K562 (cell line): Measurements from ENCODE around the gene HPRT1.

Source experiments
- ARID2 ChIP-seq: fragments of 450-650 bp; IDR thresholded peaks from 2 replicates; pipeline ENCODE4 v1.6.1; 2017; ENCODE audit warnings: antibody characterized with exemption, mild to moderate bottlenecking
- CREM ChIP-seq: IDR thresholded peaks from 2 replicates; pipeline ENCODE4 v1.6.1; 2014; ENCODE audit warnings: antibody characterized with exemption, low read depth
- EP300 ChIP-seq: IDR thresholded peaks from 2 replicates; pipeline ENCODE4 v1.6.1; 2012; ENCODE audit warnings: low read length, improper control_type of control experiment
- GABPA ChIP-seq: fragments of 200-800 bp; sonication (Bioruptor generic); conservative IDR thresholded peaks from 2 replicates; pipeline ENCODE4 v1.6.1; 2016; ENCODE audit warnings: low read depth, missing genetic modification characterization, missing compliant biosample characterization
- JUNB ChIP-seq: fragments of 450-650 bp; formaldehyde crosslinking; conservative IDR thresholded peaks from 2 replicates; pipeline ENCODE4 v1.4.0; 2020; ENCODE audit warnings: mild to moderate bottlenecking
- JUND ChIP-seq, 2 experiments: IDR thresholded peaks; 2 replicates in 1 of 2; 3 replicates in 1 of 2; pipeline ENCODE4 v1.6.1; 2011; ENCODE audit warnings: borderline replicate concordance in 2 of 2, low read depth in 2 of 2, low read length in 2 of 2, improper control_type of control experiment in 1 of 2, missing biosample characterization in 1 of 2, missing genetic modification characterization in 1 of 2, missing genetic modification reagents in 1 of 2
- NFE2 ChIP-seq: IDR thresholded peaks from 2 replicates; pipeline ENCODE4 v1.6.1; 2014; ENCODE audit warnings: antibody characterized with exemption, low read depth
- SMARCE1 ChIP-seq: fragments of 450-650 bp; IDR thresholded peaks from 2 replicates; pipeline ENCODE4 v1.7.1; 2016; ENCODE audit warnings: mild to moderate bottlenecking
- SRF ChIP-seq, 2 experiments: fragments of 250-450, 450-650 bp in 1 of 2; sonication (Bioruptor Pico) in 1 of 2; sonication (generic) in 1 of 2; formaldehyde crosslinking; IDR thresholded peaks; 2 replicates each; pipeline versions ENCODE4 v1.5.0 to v1.5.1; 2020 to 2022; ENCODE audit warnings: mild to moderate bottlenecking in 1 of 2, missing genetic modification reagents in 1 of 2
- STAT5A ChIP-seq: IDR thresholded peaks from 2 replicates; pipeline ENCODE4 v1.6.1; 2012; ENCODE audit warnings: low read length, inconsistent platforms, borderline replicate concordance
- U2AF1 ChIP-seq: fragments of 200-400 bp; formaldehyde crosslinking; optimal IDR thresholded peaks from 2 replicates; pipeline ENCODE3; 2017; ENCODE audit warnings: mild to moderate bottlenecking, low read depth, low read length, moderate library complexity
- TF ChIP-seq, protein P1 (sequence below): sonication (generic); formaldehyde crosslinking; IDR thresholded peaks from 2 replicates; pipeline ENCODE4 v1.8.1; 2023; ENCODE audit warnings: mild to moderate bottlenecking, missing genetic modification reagents
- TF ChIP-seq, protein P2 (sequence below), 3 experiments: IDR thresholded peaks in 2 of 3; conservative IDR thresholded peaks in 1 of 3; 2 replicates each; pipeline ENCODE4 v1.5.1; 2011 to 2012; ENCODE audit warnings: low read length in 3 of 3, mild to moderate bottlenecking in 3 of 3, control low read depth in 2 of 3, improper control_type of control experiment in 1 of 3, inconsistent platforms in 1 of 3, low read depth in 1 of 3, mixed read lengths in 1 of 3, moderate library complexity in 1 of 3; ENCODE audit not compliant: insufficient read depth in 2 of 3

DNA sequence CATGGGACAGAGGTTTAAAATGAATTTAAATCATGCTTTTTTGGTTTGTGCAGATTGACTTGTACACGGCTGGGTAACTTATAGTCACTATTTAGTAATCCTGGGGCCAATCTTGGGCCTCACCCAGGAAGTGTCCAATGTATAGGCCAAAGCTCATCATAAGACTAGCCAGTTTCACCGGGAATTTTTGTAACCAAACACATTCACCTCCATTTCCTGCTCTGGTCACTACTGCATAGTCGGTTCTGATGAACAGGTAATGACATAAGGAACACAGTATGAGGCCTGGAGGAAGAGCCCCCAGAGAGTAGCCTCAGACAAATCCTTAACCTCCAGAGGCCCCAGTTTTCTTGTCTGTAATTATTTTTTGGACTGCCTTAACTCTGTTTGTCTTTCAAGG lies 81.9 kb downstream of the HPRT1 start:
- TF ChIP-seq, protein P1, sequence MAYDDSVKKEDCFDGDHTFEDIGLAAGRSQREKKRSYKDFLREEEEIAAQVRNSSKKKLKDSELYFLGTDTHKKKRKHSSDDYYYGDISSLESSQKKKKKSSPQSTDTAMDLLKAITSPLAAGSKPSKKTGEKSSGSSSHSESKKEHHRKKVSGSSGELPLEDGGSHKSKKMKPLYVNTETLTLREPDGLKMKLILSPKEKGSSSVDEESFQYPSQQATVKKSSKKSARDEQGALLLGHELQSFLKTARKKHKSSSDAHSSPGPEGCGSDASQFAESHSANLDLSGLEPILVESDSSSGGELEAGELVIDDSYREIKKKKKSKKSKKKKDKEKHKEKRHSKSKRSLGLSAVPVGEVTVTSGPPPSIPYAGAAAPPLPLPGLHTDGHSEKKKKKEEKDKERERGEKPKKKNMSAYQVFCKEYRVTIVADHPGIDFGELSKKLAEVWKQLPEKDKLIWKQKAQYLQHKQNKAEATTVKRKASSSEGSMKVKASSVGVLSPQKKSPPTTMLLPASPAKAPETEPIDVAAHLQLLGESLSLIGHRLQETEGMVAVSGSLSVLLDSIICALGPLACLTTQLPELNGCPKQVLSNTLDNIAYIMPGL = no peak
- TF ChIP-seq SMARCE1 (no peak), EP300 (no peak), NFE2 (no peak), ARID2 (no peak), JUNB (no peak), CREM (no peak), U2AF1 (no peak), STAT5A (no peak), SRF (CRISPR knock-in tag; IDR thresholded peaks at IDR 0.05) (no peak), JUND (IDR thresholded peaks at IDR 0.05; ENCODE audit: borderline replicate concordance, low read depth, low read length) (no peak), JUND (tag; IDR thresholded peaks at IDR 0.05; ENCODE audit: borderline replicate concordance, low read depth, low read length) (no peak), GABPA (no peak)
- TF ChIP-seq, protein P2, sequence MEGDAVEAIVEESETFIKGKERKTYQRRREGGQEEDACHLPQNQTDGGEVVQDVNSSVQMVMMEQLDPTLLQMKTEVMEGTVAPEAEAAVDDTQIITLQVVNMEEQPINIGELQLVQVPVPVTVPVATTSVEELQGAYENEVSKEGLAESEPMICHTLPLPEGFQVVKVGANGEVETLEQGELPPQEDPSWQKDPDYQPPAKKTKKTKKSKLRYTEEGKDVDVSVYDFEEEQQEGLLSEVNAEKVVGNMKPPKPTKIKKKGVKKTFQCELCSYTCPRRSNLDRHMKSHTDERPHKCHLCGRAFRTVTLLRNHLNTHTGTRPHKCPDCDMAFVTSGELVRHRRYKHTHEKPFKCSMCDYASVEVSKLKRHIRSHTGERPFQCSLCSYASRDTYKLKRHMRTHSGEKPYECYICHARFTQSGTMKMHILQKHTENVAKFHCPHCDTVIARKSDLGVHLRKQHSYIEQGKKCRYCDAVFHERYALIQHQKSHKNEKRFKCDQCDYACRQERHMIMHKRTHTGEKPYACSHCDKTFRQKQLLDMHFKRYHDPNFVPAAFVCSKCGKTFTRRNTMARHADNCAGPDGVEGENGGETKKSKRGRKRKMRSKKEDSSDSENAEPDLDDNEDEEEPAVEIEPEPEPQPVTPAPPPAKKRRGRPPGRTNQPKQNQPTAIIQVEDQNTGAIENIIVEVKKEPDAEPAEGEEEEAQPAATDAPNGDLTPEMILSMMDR (IDR thresholded peaks at IDR 0.05 in 2 of 3, conservative IDR thresholded peaks at IDR 0.05 in 1 of 3; ENCODE audit: insufficient read depth in 2 of 3, low read depth in 1 of 3, low read length in 3 of 3) = no peak
